ENCODE data around the gene FBXL13. TPM values are rescaled to one million over a fixed set of nuclear protein-coding genes. Genes with fewer than 3 reads are reported as not detected.
"Not testable (repeated sequence)": the region's sequence is repeated elsewhere in the genome, so short reads cannot be mapped to it uniquely, and the experiment has no call there.

Gene FBXL13
- total and polyA plus RNA-seq, 2 of the 8 experiments (the other 6 are each of a cell fraction or from before 2014, with no cell fraction given) = 1.2 to 2.8 TPM

GRCh38 chr7:102961993-102962392, 112.6 kb downstream of the FBXL13 start:
- H3K9me3 ChIP-seq (ENCODE audit: insufficient read depth in 2 of 2, low read depth in 1 of 2, low read length in 1 of 2); H3K36me3 ChIP-seq (ENCODE audit: control insufficient read depth in 2 of 4, insufficient read depth in 4 of 4, low read length in 3 of 4); H3K4me1 ChIP-seq (replicated peaks in 1 of 4; ENCODE audit: control insufficient read depth in 3 of 4, insufficient read depth in 4 of 4, low read length in 3 of 4); H3K4ac ChIP-seq (replicated peaks; ENCODE audit: insufficient read length, low read depth, low read length); H4K8ac ChIP-seq (ENCODE audit: extremely low read depth, insufficient read depth, low read length); H3K79me1 ChIP-seq (ENCODE audit: low read depth, low read length); CTCF ChIA-PET (ENCODE audit: partially characterized antibody); H2BK12ac ChIP-seq (ENCODE audit: low read depth, low read length); DNase-seq (ENCODE audit: low read depth in 1 of 2, low spot score in 2 of 2); H2AFZ ChIP-seq (ENCODE audit: low read length); H2BK15ac ChIP-seq (ENCODE audit: low read length); H3K56ac ChIP-seq (replicated peaks; ENCODE audit: insufficient read length, low read depth, low read length); H3K4me2 ChIP-seq (ENCODE audit: insufficient read depth in 1 of 2, low read depth in 2 of 2, low read length in 2 of 2); H3K79me2 ChIP-seq (ENCODE audit: control insufficient read depth in 1 of 2, insufficient read depth in 2 of 2, low read length in 2 of 2); H3K14ac ChIP-seq (ENCODE audit: insufficient read length); H2BK20ac ChIP-seq (ENCODE audit: low read length); H2BK120ac ChIP-seq (replicated peaks; ENCODE audit: low read depth, low read length); H4K91ac ChIP-seq (replicated peaks; ENCODE audit: insufficient read length, low read length); H2AK5ac ChIP-seq (ENCODE audit: low read depth, low read length); H4K5ac ChIP-seq (ENCODE audit: insufficient read length, low read depth, low read length); H3K9ac ChIP-seq (replicated peaks in 1 of 4; ENCODE audit: extremely low read depth in 1 of 4, low read depth in 3 of 4, low read length in 3 of 4); H3K23ac ChIP-seq (ENCODE audit: insufficient read length); POLR2A ChIA-PET (ENCODE audit: partially characterized antibody); FAIRE-seq; H2BK5ac ChIP-seq (ENCODE audit: low read depth, low read length); H3K27ac ChIP-seq (ENCODE audit: low read depth, low read length); H3K4me3 ChIP-seq (ENCODE audit: extremely low read depth in 1 of 4, insufficient read depth in 2 of 4, low read depth in 3 of 4, low read length in 4 of 4); H4K20me1 ChIP-seq (replicated peaks in 1 of 2; ENCODE audit: control insufficient read depth in 1 of 2, insufficient read depth in 2 of 2, low read length in 2 of 2); H3K27me3 ChIP-seq (replicated peaks in 1 of 4; ENCODE audit: control insufficient read depth in 3 of 4, extremely low read depth in 1 of 4, insufficient read depth in 3 of 4, low read length in 3 of 4); H3K23me2 ChIP-seq (ENCODE audit: low read depth, low read length); H3K18ac ChIP-seq (ENCODE audit: extremely low read depth, low read length): not testable (repeated sequence)
- WGBS, 2 experiments (ENCODE audit: extremely low coverage in 1 of 2, insufficient coverage in 1 of 2, insufficient read length in 1 of 2, insufficient replicate concordance in 2 of 2, low coverage in 1 of 2, low lambda C conversion rate in 2 of 2, missing lambda C conversion rate in 1 of 2) = 86% methylated on average over 1 of the region's 2 CpGs; no CpG with 5 or more reads in 1 of the 2 experiments

DNA sequence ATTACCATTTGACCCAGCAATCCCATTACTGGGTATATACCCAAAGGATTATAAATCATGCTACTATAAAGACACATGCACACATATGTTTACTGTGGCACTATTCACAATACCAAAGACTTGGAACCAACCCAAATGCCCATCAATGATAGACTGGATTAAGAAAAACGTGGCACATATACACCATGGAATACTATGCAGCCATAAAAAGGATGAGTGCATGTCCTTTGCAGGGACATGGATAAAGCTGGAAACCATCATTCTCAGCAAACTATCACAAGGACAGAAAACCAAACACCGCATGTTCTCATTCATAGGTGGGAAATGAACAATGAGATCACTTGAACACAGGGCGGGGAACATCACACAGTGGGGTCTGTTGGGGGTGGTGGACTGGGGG, 116.6 kb downstream of the FBXL13 start:
- H3K27ac ChIP-seq (ENCODE audit: low read depth, low read length); DNase-seq (ENCODE audit: low read depth in 1 of 2, low spot score in 2 of 2); H2BK120ac ChIP-seq (replicated peaks; ENCODE audit: low read depth, low read length); H3K56ac ChIP-seq (replicated peaks; ENCODE audit: insufficient read length, low read depth, low read length); H4K91ac ChIP-seq (replicated peaks; ENCODE audit: insufficient read length, low read length); H2BK12ac ChIP-seq (ENCODE audit: low read depth, low read length); H2BK20ac ChIP-seq (ENCODE audit: low read length); H4K8ac ChIP-seq (ENCODE audit: extremely low read depth, insufficient read depth, low read length); H3K4me1 ChIP-seq (replicated peaks in 1 of 4; ENCODE audit: control insufficient read depth in 3 of 4, insufficient read depth in 4 of 4, low read length in 3 of 4); H3K14ac ChIP-seq (ENCODE audit: insufficient read length); H3K27me3 ChIP-seq (replicated peaks in 1 of 4; ENCODE audit: control insufficient read depth in 3 of 4, extremely low read depth in 1 of 4, insufficient read depth in 3 of 4, low read length in 3 of 4); H3K23me2 ChIP-seq (ENCODE audit: low read depth, low read length); H2BK5ac ChIP-seq (ENCODE audit: low read depth, low read length); H3K4me3 ChIP-seq (ENCODE audit: extremely low read depth in 1 of 4, insufficient read depth in 2 of 4, low read depth in 3 of 4, low read length in 4 of 4); H3K4ac ChIP-seq (replicated peaks; ENCODE audit: insufficient read length, low read depth, low read length); FAIRE-seq; H2BK15ac ChIP-seq (ENCODE audit: low read length); H2AFZ ChIP-seq (ENCODE audit: low read length); H3K79me2 ChIP-seq (ENCODE audit: control insufficient read depth in 1 of 2, insufficient read depth in 2 of 2, low read length in 2 of 2); H4K20me1 ChIP-seq (replicated peaks in 1 of 2; ENCODE audit: control insufficient read depth in 1 of 2, insufficient read depth in 2 of 2, low read length in 2 of 2); H3K23ac ChIP-seq (ENCODE audit: insufficient read length); H3K4me2 ChIP-seq (ENCODE audit: insufficient read depth in 1 of 2, low read depth in 2 of 2, low read length in 2 of 2); H3K9ac ChIP-seq (replicated peaks in 1 of 4; ENCODE audit: extremely low read depth in 1 of 4, low read depth in 3 of 4, low read length in 3 of 4); H3K36me3 ChIP-seq (ENCODE audit: control insufficient read depth in 2 of 4, insufficient read depth in 4 of 4, low read length in 3 of 4); POLR2A ChIA-PET (ENCODE audit: partially characterized antibody); H3K9me3 ChIP-seq (ENCODE audit: insufficient read depth in 2 of 2, low read depth in 1 of 2, low read length in 1 of 2); H3K18ac ChIP-seq (ENCODE audit: extremely low read depth, low read length); H2AK5ac ChIP-seq (ENCODE audit: low read depth, low read length); H3K79me1 ChIP-seq (ENCODE audit: low read depth, low read length); H4K5ac ChIP-seq (ENCODE audit: insufficient read length, low read depth, low read length): not testable (repeated sequence)
- WGBS, 2 experiments (ENCODE audit: extremely low coverage in 1 of 2, insufficient coverage in 1 of 2, insufficient read length in 1 of 2, insufficient replicate concordance in 2 of 2, low coverage in 1 of 2, low lambda C conversion rate in 2 of 2, missing lambda C conversion rate in 1 of 2) = 80% methylated on average over 3 of the region's 3 CpGs; no CpG with 5 or more reads in 1 of the 2 experiments
- CTCF ChIA-PET (ENCODE audit: partially characterized antibody) = interaction anchor here (1.0 kb wide), 1 partner anchor 108 kb away, joined by 3 read pairs; no protein-coding TSS in a partner anchor

Measured in H1 (cell line).